Neural cell (in vitro differentiated cells): ENCODE data around the gene FAT2. TPM values are rescaled to one million over a fixed set of nuclear protein-coding genes. Genes with fewer than 3 reads are reported as not detected.

Source experiments
- H2AFZ ChIP-seq: fragments of 200-600, 300-800 bp; sonication (generic), shearing (Covaris generic); 2 replicates; pipeline ENCODE4 v1.6.0; 2014; ENCODE audit warnings: low read depth, mild to moderate bottlenecking, antibody characterized with exemption, low read length, moderate library complexity
- H3F3A ChIP-seq: fragments of 200-600 bp; shearing (Covaris generic); 2 replicates; pipeline ENCODE4 v1.6.1; 2016; ENCODE audit warnings: mild to moderate bottlenecking, moderate library complexity, mixed read lengths, antibody characterized with exemption, low read length; ENCODE audit not compliant: insufficient read depth, poor library complexity, severe bottlenecking
- H3K27ac ChIP-seq: fragments of 200-600, 300-800 bp; sonication (generic), shearing (Covaris generic); 2 replicates; pipeline ENCODE4 v1.5.1; 2014; ENCODE audit warnings: mild to moderate bottlenecking, low read length, moderate library complexity
- H3K27me3 ChIP-seq: fragments of 300-800, 200-600 bp; sonication (generic), shearing (Covaris generic); 2 replicates; pipeline ENCODE4 v1.6.0; 2014; ENCODE audit warnings: mild to moderate bottlenecking, low read depth, low read length, moderate library complexity; ENCODE audit not compliant: insufficient read depth
- H3K36me3 ChIP-seq: fragments of 300-800, 200-600 bp; sonication (generic), shearing (Covaris generic); 2 replicates; pipeline ENCODE4 v1.5.1; 2014; ENCODE audit warnings: mild to moderate bottlenecking, antibody characterized with exemption, low read length, moderate library complexity; ENCODE audit not compliant: insufficient read depth
- H3K4me2 ChIP-seq: fragments of 300-800, 200-600 bp; sonication (generic), shearing (Covaris generic); 2 replicates; pipeline ENCODE4 v1.6.0; 2014; ENCODE audit warnings: mild to moderate bottlenecking, low read length
- H3K4me3 ChIP-seq: fragments of 300-800, 200-600 bp; sonication (generic), shearing (Covaris generic); 2 replicates; pipeline ENCODE4 v1.5.1; 2014; ENCODE audit warnings: mild to moderate bottlenecking, low read length, moderate library complexity
- H3K79me2 ChIP-seq: fragments of 200-600 bp; shearing (Covaris generic); replicated peaks from 2 replicates; pipeline ENCODE4 v1.6.0; 2014; ENCODE audit warnings: mild to moderate bottlenecking, low read length, moderate library complexity; ENCODE audit not compliant: insufficient read depth
- H3K9ac ChIP-seq: fragments of 300-800, 200-600 bp; sonication (generic), shearing (Covaris generic); 2 replicates; pipeline ENCODE4 v1.6.1; 2016; ENCODE audit warnings: mild to moderate bottlenecking, low read length, mixed read lengths
- H3K9me2 ChIP-seq: fragments of 200-600 bp; shearing (Covaris generic); 2 replicates; pipeline ENCODE4 v1.6.1; 2016; ENCODE audit warnings: mild to moderate bottlenecking, low read length, mixed read lengths; ENCODE audit not compliant: insufficient read depth
- H3K9me3 ChIP-seq: fragments of 200-600, 300-800 bp; sonication (generic), shearing (Covaris generic); 2 replicates; pipeline ENCODE4 v1.6.1; 2016; ENCODE audit warnings: mild to moderate bottlenecking, mixed run types, low read length, moderate library complexity, mixed read lengths
- H4K20me1 ChIP-seq: fragments of 200-600 bp; shearing (Covaris generic); 2 replicates; pipeline ENCODE4 v1.6.1; 2016; ENCODE audit warnings: mild to moderate bottlenecking, mixed run types; ENCODE audit not compliant: insufficient read depth
- CTCF ChIP-seq: fragments of 450-650 bp; IDR thresholded peaks from 2 replicates; pipeline ENCODE4 v1.5.1; 2014; ENCODE audit warnings: antibody characterized with exemption, mild to moderate bottlenecking, moderate library complexity; ENCODE audit not compliant: poor library complexity, severe bottlenecking
- EP300 ChIP-seq: fragments of 450-650 bp; conservative IDR thresholded peaks from 2 replicates; pipeline ENCODE4 v1.6.1; 2014; ENCODE audit warnings: antibody characterized with exemption, mild to moderate bottlenecking, moderate library complexity; ENCODE audit not compliant: poor library complexity, severe bottlenecking
- EZH2 ChIP-seq: fragments of 200-600, 300-800 bp; shearing (Covaris generic), sonication (generic); IDR thresholded peaks from 2 replicates; pipeline ENCODE4 v1.6.1; 2014; ENCODE audit warnings: antibody characterized with exemption, low read length, borderline replicate concordance, mild to moderate bottlenecking; ENCODE audit not compliant: insufficient read depth, poor library complexity, severe bottlenecking
- MXI1 ChIP-seq: fragments of 450-650 bp; conservative IDR thresholded peaks from 2 replicates; pipeline ENCODE4 v1.6.1; 2014; ENCODE audit warnings: antibody characterized with exemption, mild to moderate bottlenecking; ENCODE audit not compliant: poor library complexity, severe bottlenecking
- POLR2AphosphoS5 ChIP-seq: IDR thresholded peaks from 2 replicates; pipeline ENCODE4 v1.6.1; 2012
- RAD21 ChIP-seq: fragments of 450-650 bp; conservative IDR thresholded peaks from 2 replicates; pipeline ENCODE4 v1.6.1; 2014; ENCODE audit warnings: antibody characterized with exemption, mild to moderate bottlenecking, moderate library complexity
- SMC3 ChIP-seq: fragments of 450-650 bp; conservative IDR thresholded peaks from 2 replicates; pipeline ENCODE4 v1.6.1; 2014; ENCODE audit warnings: antibody characterized with exemption, mild to moderate bottlenecking, moderate library complexity; ENCODE audit not compliant: poor library complexity
- TAF1 ChIP-seq: IDR thresholded peaks from 2 replicates; pipeline ENCODE4 v1.6.1; 2012; ENCODE audit warnings: low read depth
- polyA plus RNA-seq: library from polyadenylated mRNA; depleted of rRNA; stranded (reverse); fragments of >200 nt; gene quantifications from 2 replicates; pipeline ENCODE4 v1.2.3, GENCODE V29; 2014
- TF ChIP-seq, protein P1 (sequence below): IDR thresholded peaks from 2 replicates; pipeline ENCODE4 v1.6.1; 2012; ENCODE audit warnings: borderline replicate concordance

The FAT2 gene
- polyA plus RNA-seq, 1 donor from 2014 or later: not detected

DNA sequence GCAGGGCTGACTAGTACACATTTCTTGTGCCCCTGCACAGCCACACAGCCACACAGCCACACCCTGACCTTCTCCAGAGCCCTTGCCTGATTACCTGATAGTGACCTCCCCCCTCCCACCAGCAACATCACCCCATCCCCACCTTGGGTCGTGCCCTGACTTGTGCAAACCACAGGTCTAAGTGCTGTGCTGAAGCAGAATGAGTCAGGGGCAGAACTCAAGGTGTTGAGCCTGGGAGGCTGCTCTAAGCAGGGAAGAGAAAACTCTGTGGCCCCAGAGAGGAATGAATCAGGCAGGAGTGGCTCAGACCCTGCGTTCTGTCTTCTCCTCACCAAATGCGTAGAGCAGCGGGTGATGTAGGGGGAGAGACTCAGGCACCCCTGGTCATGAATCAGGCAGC, 24.3 kb upstream of the FAT2 start:
- no peaks in the 10 kb centered on the region for H3K79me2 ChIP-seq
- no peak overlapping the region for H2AFZ ChIP-seq
- no peak overlapping the region for H3K27ac ChIP-seq
- no peak overlapping the region for H3K4me2 ChIP-seq
- no peaks in the 10 kb centered on the region for H3K9me2 ChIP-seq
- no peaks in the 10 kb centered on the region for H3K27me3 ChIP-seq
- H3F3A ChIP-seq: no peaks in the 10 kb centered on the region
- H3K4me3 ChIP-seq: no peak overlapping the region
- no peaks in the 10 kb centered on the region for H3K9me3 ChIP-seq
- H3K9ac ChIP-seq: no peak overlapping the region
- TF ChIP-seq CTCF (no peak), RAD21 (no peak), SMC3 (no peak), TAF1 (no peak), MXI1 (no peak), EP300 (no peak), EZH2 (no peak)
- TF ChIP-seq, protein P1, sequence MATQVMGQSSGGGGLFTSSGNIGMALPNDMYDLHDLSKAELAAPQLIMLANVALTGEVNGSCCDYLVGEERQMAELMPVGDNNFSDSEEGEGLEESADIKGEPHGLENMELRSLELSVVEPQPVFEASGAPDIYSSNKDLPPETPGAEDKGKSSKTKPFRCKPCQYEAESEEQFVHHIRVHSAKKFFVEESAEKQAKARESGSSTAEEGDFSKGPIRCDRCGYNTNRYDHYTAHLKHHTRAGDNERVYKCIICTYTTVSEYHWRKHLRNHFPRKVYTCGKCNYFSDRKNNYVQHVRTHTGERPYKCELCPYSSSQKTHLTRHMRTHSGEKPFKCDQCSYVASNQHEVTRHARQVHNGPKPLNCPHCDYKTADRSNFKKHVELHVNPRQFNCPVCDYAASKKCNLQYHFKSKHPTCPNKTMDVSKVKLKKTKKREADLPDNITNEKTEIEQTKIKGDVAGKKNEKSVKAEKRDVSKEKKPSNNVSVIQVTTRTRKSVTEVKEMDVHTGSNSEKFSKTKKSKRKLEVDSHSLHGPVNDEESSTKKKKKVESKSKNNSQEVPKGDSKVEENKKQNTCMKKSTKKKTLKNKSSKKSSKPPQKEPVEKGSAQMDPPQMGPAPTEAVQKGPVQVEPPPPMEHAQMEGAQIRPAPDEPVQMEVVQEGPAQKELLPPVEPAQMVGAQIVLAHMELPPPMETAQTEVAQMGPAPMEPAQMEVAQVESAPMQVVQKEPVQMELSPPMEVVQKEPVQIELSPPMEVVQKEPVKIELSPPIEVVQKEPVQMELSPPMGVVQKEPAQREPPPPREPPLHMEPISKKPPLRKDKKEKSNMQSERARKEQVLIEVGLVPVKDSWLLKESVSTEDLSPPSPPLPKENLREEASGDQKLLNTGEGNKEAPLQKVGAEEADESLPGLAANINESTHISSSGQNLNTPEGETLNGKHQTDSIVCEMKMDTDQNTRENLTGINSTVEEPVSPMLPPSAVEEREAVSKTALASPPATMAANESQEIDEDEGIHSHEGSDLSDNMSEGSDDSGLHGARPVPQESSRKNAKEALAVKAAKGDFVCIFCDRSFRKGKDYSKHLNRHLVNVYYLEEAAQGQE: no peak
- no peaks in the 10 kb centered on the region for H3K36me3 ChIP-seq
- H4K20me1 ChIP-seq: no peaks in the 10 kb centered on the region

DNA sequence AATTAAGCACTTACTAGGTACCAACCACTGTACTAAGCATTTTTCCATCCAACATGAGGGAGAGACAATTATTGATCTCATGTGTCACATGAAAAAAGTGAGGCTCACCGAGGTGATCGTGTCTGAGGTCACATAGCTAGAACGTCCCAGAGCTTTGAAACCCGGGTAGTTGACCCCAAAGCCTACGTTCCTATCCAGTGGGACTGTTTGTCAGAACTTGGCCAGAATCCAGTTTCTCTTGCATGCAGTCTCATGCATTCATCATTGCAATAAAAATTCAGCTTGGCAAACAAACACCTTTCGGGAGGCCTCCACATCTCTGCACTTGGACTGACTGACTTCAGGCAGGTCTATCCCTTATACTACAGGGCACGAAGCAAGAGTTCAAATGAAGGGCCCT, 23.4 kb upstream of the FAT2 start:
- no peaks in the 10 kb centered on the region for H3K79me2 ChIP-seq
- H3K27ac ChIP-seq: no peak overlapping the region
- H3F3A ChIP-seq: no peaks in the 10 kb centered on the region
- H3K27me3 ChIP-seq: no peaks in the 10 kb centered on the region
- no peak overlapping the region for H2AFZ ChIP-seq
- H3K9me2 ChIP-seq: no peaks in the 10 kb centered on the region
- no peak overlapping the region for H3K9ac ChIP-seq
- no peak overlapping the region for H3K4me2 ChIP-seq
- H3K9me3 ChIP-seq: no peaks in the 10 kb centered on the region
- no peaks in the 10 kb centered on the region for H3K36me3 ChIP-seq
- no peak overlapping the region for H3K4me3 ChIP-seq
- no peaks in the 10 kb centered on the region for H4K20me1 ChIP-seq
- TF ChIP-seq CTCF: no peak
- TF ChIP-seq EZH2: no peak
- no peak for TF ChIP-seq EP300
- TF ChIP-seq POLR2AphosphoS5: no peak
- TF ChIP-seq MXI1: no peak
- no peak for TF ChIP-seq RAD21
- TF ChIP-seq SMC3: no peak
- no peak for TF ChIP-seq TAF1
- TF ChIP-seq, protein P1: no peak
